ENCODE measurements around the gene ACVR1C. TPM values are rescaled to one million over a fixed set of nuclear protein-coding genes. Genes with fewer than 3 reads are reported as not detected.

ACVR1C gene
- total and polyA plus RNA-seq, 2 of the 8 experiments (the other 6 are each of a cell fraction or from before 2014, with no cell fraction given): 0.21 to 0.52 TPM

DNA sequence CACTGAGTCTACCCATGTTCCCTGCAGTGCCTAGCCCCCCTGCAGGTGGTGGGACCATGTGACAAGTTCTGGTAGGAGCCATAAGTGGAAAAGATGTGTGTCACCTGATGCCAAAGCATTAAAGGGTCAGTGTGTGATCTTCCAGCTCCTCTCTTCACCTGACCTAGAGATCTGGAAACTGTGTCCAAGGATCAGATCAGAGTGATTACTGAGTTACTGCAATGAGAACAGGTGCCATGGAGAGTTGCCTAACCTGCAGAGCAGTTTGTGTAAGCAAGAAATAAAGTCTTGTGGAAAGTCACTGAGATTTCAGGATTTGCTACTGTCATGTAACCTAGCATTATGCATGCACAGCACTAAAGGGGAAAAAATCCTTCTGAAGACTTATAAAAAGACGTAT is 90.6 kb downstream of the ACVR1C start:
- no peak overlapping the region for H2BK120ac ChIP-seq (replicated peaks; ENCODE audit: low read depth, low read length)
- DNase-seq (ENCODE audit: low read depth in 1 of 2, low spot score in 2 of 2) (no peak), FAIRE-seq (no peak)
- H4K5ac ChIP-seq (ENCODE audit: insufficient read length, low read depth, low read length): no peak overlapping the region
- peaks cover 0 to 1% (median 0%) of the 10 kb centered on the region in 4 experiments; a peak in 1 of 7 replicates for H3K27me3 ChIP-seq (replicated peaks in 1 of 4; ENCODE audit: control insufficient read depth in 3 of 4, extremely low read depth in 1 of 4, insufficient read depth in 3 of 4, low read length in 3 of 4)
- no peak overlapping the region for H3K4me2 ChIP-seq (ENCODE audit: insufficient read depth in 1 of 2, low read depth in 2 of 2, low read length in 2 of 2)
- H3K23me2 ChIP-seq (ENCODE audit: low read depth, low read length): no peaks in the 10 kb centered on the region
- no peak overlapping the region for H3K27ac ChIP-seq (ENCODE audit: low read depth, low read length)
- no peak overlapping the region for H3K4ac ChIP-seq (replicated peaks; ENCODE audit: insufficient read length, low read depth, low read length)
- no peak overlapping the region for H2AK5ac ChIP-seq (ENCODE audit: low read depth, low read length)
- WGBS, 2 experiments (ENCODE audit: extremely low coverage in 1 of 2, insufficient coverage in 1 of 2, insufficient read length in 1 of 2, insufficient replicate concordance in 2 of 2, low coverage in 1 of 2, low lambda C conversion rate in 2 of 2, missing lambda C conversion rate in 1 of 2): 85% methylated on average over 1 of the region's 1 CpG; no CpG with 5 or more reads in 1 of the 2 experiments
- H4K8ac ChIP-seq (ENCODE audit: extremely low read depth, insufficient read depth, low read length): no peak overlapping the region
- H2BK12ac ChIP-seq (ENCODE audit: low read depth, low read length): no peak overlapping the region
- no peak overlapping the region for H2AFZ ChIP-seq (ENCODE audit: low read length)
- no peak for TF ChIP-seq BRCA1 (IDR thresholded peaks at IDR 0.05; ENCODE audit: low read depth, low read length)
- TF ChIP-seq RBBP5 (IDR thresholded peaks at IDR 0.05; ENCODE audit: borderline replicate concordance, low read depth, low read length): no peak
- no peak for TF ChIP-seq HDAC2 (IDR thresholded peaks at IDR 0.05; ENCODE audit: borderline replicate concordance in 1 of 2, low read depth in 2 of 2, low read length in 2 of 2)
- no peak overlapping the region for H4K91ac ChIP-seq (replicated peaks; ENCODE audit: insufficient read length, low read length)
- H3K14ac ChIP-seq (ENCODE audit: insufficient read length): no peak overlapping the region
- no peaks in the 10 kb centered on the region for H3K36me3 ChIP-seq (ENCODE audit: control insufficient read depth in 2 of 4, insufficient read depth in 4 of 4, low read length in 3 of 4)
- H3K4me1 ChIP-seq (replicated peaks in 1 of 4; ENCODE audit: control insufficient read depth in 3 of 4, insufficient read depth in 4 of 4, low read length in 3 of 4): peaks cover 0 to 3% (median 0%) of the 10 kb centered on the region in 4 experiments; a peak in 1 of 7 replicates
- no peaks in the 10 kb centered on the region for H4K20me1 ChIP-seq (replicated peaks in 1 of 2; ENCODE audit: control insufficient read depth in 1 of 2, insufficient read depth in 2 of 2, low read length in 2 of 2)
- H2BK5ac ChIP-seq (ENCODE audit: low read depth, low read length): no peak overlapping the region
- H3K79me1 ChIP-seq (ENCODE audit: low read depth, low read length): no peaks in the 10 kb centered on the region
- no peak overlapping the region for H3K56ac ChIP-seq (replicated peaks; ENCODE audit: insufficient read length, low read depth, low read length)
- no peak overlapping the region for H3K18ac ChIP-seq (ENCODE audit: extremely low read depth, low read length)
- H3K9ac ChIP-seq (replicated peaks in 1 of 4; ENCODE audit: extremely low read depth in 1 of 4, low read depth in 3 of 4, low read length in 3 of 4): no peak overlapping the region
- ChIA-PET POLR2A (ENCODE audit: partially characterized antibody) (no interaction called here), CTCF (ENCODE audit: partially characterized antibody) (no interaction called here)
- H3K79me2 ChIP-seq (ENCODE audit: control insufficient read depth in 1 of 2, insufficient read depth in 2 of 2, low read length in 2 of 2): no peaks in the 10 kb centered on the region
- no peak overlapping the region for H3K4me3 ChIP-seq (ENCODE audit: extremely low read depth in 1 of 4, insufficient read depth in 2 of 4, low read depth in 3 of 4, low read length in 4 of 4)
- H2BK15ac ChIP-seq (ENCODE audit: low read length): no peak overlapping the region
- H3K23ac ChIP-seq (ENCODE audit: insufficient read length): no peak overlapping the region
- no peaks in the 10 kb centered on the region for H3K9me3 ChIP-seq (ENCODE audit: insufficient read depth in 2 of 2, low read depth in 1 of 2, low read length in 1 of 2)
- no peak overlapping the region for H2BK20ac ChIP-seq (ENCODE audit: low read length)

All from H1 (cell line).